Liver (tissue), 9 donors: Measurements from ENCODE around the gene IL2RA. TPM values are rescaled to one million over a fixed set of nuclear protein-coding genes. Genes with fewer than 3 reads are reported as not detected.

Experiments used
- DNase-seq: peaks from one replicate; pipeline ENCODE4 v3.0.0-alpha.2; 2017; ENCODE audit warnings: low spot score
- H3K27ac ChIP-seq, 2 donors: one replicate each; pipeline ENCODE4 v1.7.0; 2013; ENCODE audit warnings: inconsistent platforms in 2 of 2, low read length in 2 of 2, control low read depth in 1 of 2, low read depth in 1 of 2, mild to moderate bottlenecking in 1 of 2
- H3K27me3 ChIP-seq, 4 donors: one replicate each; pipeline versions ENCODE4 v1.6.1 to v1.7.0; 2013; ENCODE audit warnings: low read length in 3 of 4, inconsistent platforms in 1 of 4, mild to moderate bottlenecking in 1 of 4, moderate library complexity in 1 of 4; ENCODE audit not compliant: control insufficient read depth in 4 of 4, insufficient read depth in 4 of 4
- H3K36me3 ChIP-seq, 4 donors: one replicate each; pipeline versions ENCODE4 v1.6.1 to v1.7.0; 2013; ENCODE audit warnings: low read length in 3 of 4, mild to moderate bottlenecking in 3 of 4, low read depth in 1 of 4, moderate library complexity in 1 of 4; ENCODE audit not compliant: control insufficient read depth in 4 of 4, insufficient read depth in 3 of 4
- H3K4me1 ChIP-seq, 4 donors: one replicate each; pipeline versions ENCODE4 v1.6.1 to v1.7.0; 2013; ENCODE audit warnings: low read length in 3 of 4, mild to moderate bottlenecking in 3 of 4, moderate library complexity in 1 of 4; ENCODE audit not compliant: control insufficient read depth in 4 of 4, insufficient read depth in 4 of 4
- H3K4me3 ChIP-seq, 3 donors: one replicate each; pipeline versions ENCODE4 v1.6.1 to v1.7.0; 2013; ENCODE audit warnings: low read length in 3 of 3, control low read depth in 1 of 3, low read depth in 1 of 3, mild to moderate bottlenecking in 1 of 3
- H3K9ac ChIP-seq, 2 donors: one replicate each; pipeline ENCODE4 v1.7.0; 2013; ENCODE audit warnings: low read length in 2 of 2, mild to moderate bottlenecking in 2 of 2, moderate library complexity in 2 of 2, control low read depth in 1 of 2, low read depth in 1 of 2
- H3K9me3 ChIP-seq, 4 donors: one replicate each; pipeline versions ENCODE4 v1.6.1 to v1.7.0; 2013; ENCODE audit warnings: low read length in 3 of 4; ENCODE audit not compliant: control insufficient read depth in 4 of 4
- ATF3 ChIP-seq: IDR thresholded peaks from 2 replicates; pipeline ENCODE4 v1.6.1; 2016; ENCODE audit warnings: antibody characterized with exemption
- EGR1 ChIP-seq, 2 donors: IDR thresholded peaks; 2 replicates each; pipeline ENCODE4 v1.6.1; 2016 to 2018; ENCODE audit warnings: antibody characterized with exemption in 2 of 2, low read depth in 2 of 2
- FOXA1 ChIP-seq: IDR thresholded peaks from 2 replicates; pipeline ENCODE4 v1.6.1; 2016; ENCODE audit warnings: antibody characterized with exemption
- GABPA ChIP-seq, 2 donors: IDR thresholded peaks in 1 of 2; conservative IDR thresholded peaks in 1 of 2; 2 replicates each; pipeline ENCODE4 v1.6.1; 2016; ENCODE audit warnings: antibody characterized with exemption in 2 of 2, mild to moderate bottlenecking in 1 of 2, moderate library complexity in 1 of 2
- MAX ChIP-seq: IDR thresholded peaks from 2 replicates; pipeline ENCODE4 v1.6.1; 2016; ENCODE audit warnings: antibody characterized with exemption
- RAD21 ChIP-seq, 2 donors: IDR thresholded peaks; 2 replicates each; pipeline ENCODE4 v1.6.1; 2016; ENCODE audit warnings: antibody characterized with exemption in 2 of 2, mild to moderate bottlenecking in 2 of 2
- REST ChIP-seq: IDR thresholded peaks from 2 replicates; pipeline ENCODE4 v1.6.1; 2016; ENCODE audit warnings: antibody characterized with exemption, mild to moderate bottlenecking
- RXRA ChIP-seq, 2 donors: IDR thresholded peaks; 2 replicates each; pipeline ENCODE4 v1.6.1; 2017 to 2018; ENCODE audit warnings: antibody characterized with exemption in 2 of 2, mild to moderate bottlenecking in 1 of 2
- SP1 ChIP-seq: IDR thresholded peaks from 2 replicates; pipeline ENCODE4 v1.6.1; 2018; ENCODE audit warnings: antibody characterized with exemption, mild to moderate bottlenecking
- TAF1 ChIP-seq: conservative IDR thresholded peaks from 2 replicates; pipeline ENCODE4 v1.6.1; 2016; ENCODE audit warnings: antibody characterized with exemption, mild to moderate bottlenecking
- YY1 ChIP-seq: IDR thresholded peaks from 2 replicates; pipeline ENCODE4 v1.6.1; 2016; ENCODE audit warnings: antibody characterized with exemption, mild to moderate bottlenecking
- ZBTB33 ChIP-seq: IDR thresholded peaks from 2 replicates; pipeline ENCODE4 v1.6.1; 2016; ENCODE audit warnings: antibody characterized with exemption
- WGBS: extraction: QIAGEN DNeasy Blood & Tissue Kit; methylation state at CpG from one replicate; pipeline ENCODE4 v1.1.7; 2013; 5-methylcytosine and 5-hydroxymethylcytosine counted together
- polyA plus RNA-seq, 2 donors: library from polyadenylated mRNA; stranded (reverse) in 1 of 2; unstranded in 1 of 2; fragments of 200-250 nt in 1 of 2; fragments of >200 nt in 1 of 2; fragmentation: Nextera tagmentation in 1 of 2; extraction: Ambion mirVana in 1 of 2; gene quantifications; one replicate each; pipeline versions ENCODE4 v1.2.1 to v1.2.3, GENCODE V29; 2013 to 2015
- total RNA-seq, 2 donors: library from RNA; depleted of rRNA; stranded (reverse); fragments of >200 nt; gene quantifications; one replicate each; pipeline ENCODE4 v1.2.3, GENCODE V29; 2014
- donor health status: healthy.
- donor health status: healthy.
- donor health status: healthy.
- donor health status: healthy.
- donor health status: healthy.

IL2RA gene
- total and polyA plus RNA-seq, 4 donors, result 0.46 to 1.6 TPM; not detected in 2

GRCh38 chr10:5965266-5965665 is 96.9 kb downstream of the IL2RA start (continued):
- TF ChIP-seq ZBTB33 (peak; percentile 95), RAD21 (IDR thresholded peaks at IDR 0.05) (peak; percentile 56 to 60), TAF1 (no peak), REST (peak; percentile 49), EGR1 (IDR thresholded peaks at IDR 0.05; ENCODE audit: low read depth in 2 of 2) (peak in 1 of 2 donors; percentile 84)

- Histone ChIP-seq H3K36me3 (peaks cover 0 to 23% (median 15%) of the 10 kb centered on the region in 4 donors), H3K27ac (peak overlapping the region; percentile 48 to 59), H3K4me1 (peaks cover 13 to 33% (median 24%) of the 10 kb centered on the region in 4 donors), H3K9me3 (no peaks in the 10 kb centered on the region), H3K9ac (no peak overlapping the region), H3K27me3 (no peaks in the 10 kb centered on the region), H3K4me3 (no peak overlapping the region)
- no peak for DNase-seq
- TF ChIP-seq RAD21 (IDR thresholded peaks at IDR 0.05) (no peak), GABPA (IDR thresholded peaks at IDR 0.05 in 1 of 2, conservative IDR thresholded peaks at IDR 0.05 in 1 of 2) (no peak), SP1 (no peak), FOXA1 (no peak), EGR1 (IDR thresholded peaks at IDR 0.05; ENCODE audit: low read depth in 2 of 2) (no peak), REST (no peak), RXRA (IDR thresholded peaks at IDR 0.05) (no peak), YY1 (no peak)
- WGBS, result 95% methylated on average over 13 of the region's 13 CpGs
These were observed 97.4 kb downstream of the IL2RA start for GRCh38 chr10:5964736-5965135.

- H3K27ac ChIP-seq, result no peak overlapping the region
- H3K36me3 ChIP-seq, result peaks cover 0 to 30% (median 20%) of the 10 kb centered on the region in 4 donors
- WGBS, result 94% methylated on average over 10 of the region's 10 CpGs
- peaks cover 11 to 30% (median 19%) of the 10 kb centered on the region in 4 donors for H3K4me1 ChIP-seq
- DNase-seq, result no peak
- H3K4me3 ChIP-seq, result no peak overlapping the region
- TF ChIP-seq REST (no peak), MAX (no peak), ATF3 (no peak)
- H3K9ac ChIP-seq, result no peak overlapping the region
- no peaks in the 10 kb centered on the region for H3K9me3 ChIP-seq
- no peaks in the 10 kb centered on the region for H3K27me3 ChIP-seq
These were observed 98.6 kb downstream of the IL2RA start for GRCh38 chr10:5963591-5963990.
